Brain microvascular endothelial cell (primary cell): Measurements from ENCODE around the gene KIRREL3.

Experiments used
- DNase-seq: peaks from one replicate; pipeline ENCODE4 v3.0.0-alpha.2; 2020
- H3K27ac ChIP-seq: fragments of 250-450 bp; sonication (Bioruptor Pico); 2 replicates; pipeline ENCODE4 v1.5.1; 2020; ENCODE audit warnings: mild to moderate bottlenecking, moderate library complexity
- H3K27me3 ChIP-seq: fragments of 250-450 bp; sonication (Bioruptor Pico); replicated peaks from 2 replicates; pipeline ENCODE4 v1.5.1; 2020; ENCODE audit warnings: mild to moderate bottlenecking
- H3K36me3 ChIP-seq: fragments of 250-450 bp; sonication (Bioruptor Pico); replicated peaks from 2 replicates; pipeline ENCODE4 v1.5.1; 2020; ENCODE audit warnings: mild to moderate bottlenecking
- H3K4me3 ChIP-seq: 2 replicates; pipeline ENCODE4 v1.5.1; 2011; ENCODE audit warnings: low read depth, mild to moderate bottlenecking, control low read depth, low read length, moderate library complexity
- in situ Hi-C: cut with HindIII; loops from 2 replicates; pipeline ENCODE4 v1.10.0; 2017; ENCODE audit warnings: low sequenced_read_pairs, low pct_ligation_motif_present
- TF ChIP-seq, protein P1 (sequence below): IDR thresholded peaks from 2 replicates; pipeline ENCODE4 v1.5.1; 2011; ENCODE audit warnings: low read depth, mild to moderate bottlenecking, moderate library complexity, low read length, control low read depth, inconsistent platforms; ENCODE audit errors: missing control alignments

The KIRREL3 gene

DNA sequence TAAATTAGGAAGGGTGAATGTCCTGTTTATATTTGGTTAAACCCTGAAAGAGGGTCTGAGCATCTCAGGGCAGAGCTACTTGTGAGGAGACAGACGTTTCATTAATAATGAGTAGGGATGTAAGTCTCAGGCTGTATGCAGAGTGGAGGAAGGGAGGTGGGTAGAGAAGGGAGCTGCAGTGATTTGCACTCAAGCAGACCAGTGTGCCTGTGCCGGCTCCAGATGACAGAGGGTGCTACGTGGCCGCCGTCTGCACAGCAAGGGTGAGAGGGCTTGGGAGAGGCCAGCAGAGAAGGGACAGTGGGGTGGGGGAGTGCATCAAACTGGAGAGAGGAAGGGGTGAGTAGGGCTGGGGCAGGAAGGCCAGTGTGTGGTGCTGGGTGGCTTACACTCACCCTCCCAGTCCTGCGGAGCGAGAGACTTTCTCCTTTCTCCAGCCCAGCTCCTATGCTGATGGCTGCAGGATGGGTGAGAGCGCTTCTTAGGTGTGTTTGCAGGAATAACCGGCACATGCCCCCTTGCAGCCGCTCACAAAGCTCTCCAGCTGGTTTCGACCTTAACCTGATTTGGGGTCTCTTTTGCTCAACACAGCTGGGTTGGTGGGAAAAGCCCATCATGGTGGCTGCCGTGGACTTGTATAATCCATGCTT lies 514.5 kb downstream of the KIRREL3 start:
- Histone ChIP-seq H3K27me3 (no peaks in the 10 kb centered on the region), H3K4me3 (no peak overlapping the region), H3K36me3 (no peaks in the 10 kb centered on the region), H3K27ac (no peak overlapping the region)
- in situ Hi-C loops: no loop called here
- no peak for DNase-seq
- TF ChIP-seq, protein P1, sequence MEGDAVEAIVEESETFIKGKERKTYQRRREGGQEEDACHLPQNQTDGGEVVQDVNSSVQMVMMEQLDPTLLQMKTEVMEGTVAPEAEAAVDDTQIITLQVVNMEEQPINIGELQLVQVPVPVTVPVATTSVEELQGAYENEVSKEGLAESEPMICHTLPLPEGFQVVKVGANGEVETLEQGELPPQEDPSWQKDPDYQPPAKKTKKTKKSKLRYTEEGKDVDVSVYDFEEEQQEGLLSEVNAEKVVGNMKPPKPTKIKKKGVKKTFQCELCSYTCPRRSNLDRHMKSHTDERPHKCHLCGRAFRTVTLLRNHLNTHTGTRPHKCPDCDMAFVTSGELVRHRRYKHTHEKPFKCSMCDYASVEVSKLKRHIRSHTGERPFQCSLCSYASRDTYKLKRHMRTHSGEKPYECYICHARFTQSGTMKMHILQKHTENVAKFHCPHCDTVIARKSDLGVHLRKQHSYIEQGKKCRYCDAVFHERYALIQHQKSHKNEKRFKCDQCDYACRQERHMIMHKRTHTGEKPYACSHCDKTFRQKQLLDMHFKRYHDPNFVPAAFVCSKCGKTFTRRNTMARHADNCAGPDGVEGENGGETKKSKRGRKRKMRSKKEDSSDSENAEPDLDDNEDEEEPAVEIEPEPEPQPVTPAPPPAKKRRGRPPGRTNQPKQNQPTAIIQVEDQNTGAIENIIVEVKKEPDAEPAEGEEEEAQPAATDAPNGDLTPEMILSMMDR: no peak

DNA sequence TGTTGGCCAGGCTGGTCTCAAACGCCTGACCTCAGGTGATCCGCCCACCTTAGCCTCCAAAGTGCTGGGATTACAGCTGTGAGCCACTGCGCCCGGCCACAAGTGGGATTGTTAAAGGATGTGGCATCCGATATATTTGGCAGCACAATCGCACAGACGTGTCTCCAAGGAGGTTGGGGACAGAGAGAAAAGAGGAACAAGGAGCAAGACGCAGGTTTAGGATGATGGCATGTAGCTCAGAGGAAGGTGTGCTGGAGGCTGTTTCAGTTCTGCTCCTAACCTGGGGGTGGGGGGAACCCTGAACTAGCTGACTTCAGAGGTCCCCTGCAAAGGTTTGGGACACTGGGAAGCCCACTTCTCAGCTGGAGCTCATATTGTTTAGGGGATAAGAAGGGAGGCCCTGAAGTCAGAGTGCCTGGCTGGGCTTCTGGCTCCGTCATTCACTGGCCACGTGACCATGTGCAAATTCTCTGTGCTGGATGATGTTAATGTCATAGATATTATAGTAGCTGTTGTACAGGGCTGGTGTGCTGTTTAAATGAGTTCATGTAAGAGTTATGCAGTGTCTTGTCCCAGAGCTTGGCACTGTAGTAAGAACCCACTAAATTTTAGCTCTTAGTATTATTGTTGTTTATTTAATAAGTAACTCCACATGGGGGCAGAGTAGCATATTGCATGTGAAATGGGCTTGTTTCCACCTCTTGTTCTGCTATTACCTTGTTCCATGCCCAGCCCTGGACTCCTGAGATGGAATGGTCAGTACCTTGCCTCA lies 515.4 kb downstream of the KIRREL3 start:
- in situ Hi-C loops: no loop called here
- Histone ChIP-seq H3K36me3 (no peaks in the 10 kb centered on the region), H3K4me3 (no peak overlapping the region), H3K27ac (no peak overlapping the region), H3K27me3 (no peaks in the 10 kb centered on the region)
- TF ChIP-seq, protein P1: no peak
- DNase-seq: peak; percentile 2

DNA sequence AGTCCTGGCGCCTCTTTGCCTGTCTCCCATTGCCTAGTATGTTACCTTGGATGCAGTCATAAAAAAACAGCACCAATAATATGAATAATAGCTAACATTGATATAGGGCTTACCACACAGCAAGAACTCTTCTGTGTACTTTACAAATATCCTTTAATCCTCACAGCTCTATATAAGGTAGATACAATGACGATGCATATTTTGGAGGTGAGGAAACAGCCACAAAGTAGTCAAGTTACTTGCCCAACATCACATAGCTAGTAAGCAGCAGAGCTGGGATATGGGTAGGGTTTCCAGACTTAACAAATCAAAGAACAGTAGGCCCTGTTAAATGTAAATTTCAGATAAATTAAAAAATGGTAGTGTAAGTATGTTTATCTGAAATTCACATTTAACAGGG lies 516.3 kb downstream of the KIRREL3 start:
- no peaks in the 10 kb centered on the region for H3K36me3 ChIP-seq
- TF ChIP-seq, protein P1: no peak
- DNase-seq: no peak
- no peak overlapping the region for H3K27ac ChIP-seq
- no peak overlapping the region for H3K4me3 ChIP-seq
- H3K27me3 ChIP-seq: no peaks in the 10 kb centered on the region
- in situ Hi-C loops: no loop called here

DNA sequence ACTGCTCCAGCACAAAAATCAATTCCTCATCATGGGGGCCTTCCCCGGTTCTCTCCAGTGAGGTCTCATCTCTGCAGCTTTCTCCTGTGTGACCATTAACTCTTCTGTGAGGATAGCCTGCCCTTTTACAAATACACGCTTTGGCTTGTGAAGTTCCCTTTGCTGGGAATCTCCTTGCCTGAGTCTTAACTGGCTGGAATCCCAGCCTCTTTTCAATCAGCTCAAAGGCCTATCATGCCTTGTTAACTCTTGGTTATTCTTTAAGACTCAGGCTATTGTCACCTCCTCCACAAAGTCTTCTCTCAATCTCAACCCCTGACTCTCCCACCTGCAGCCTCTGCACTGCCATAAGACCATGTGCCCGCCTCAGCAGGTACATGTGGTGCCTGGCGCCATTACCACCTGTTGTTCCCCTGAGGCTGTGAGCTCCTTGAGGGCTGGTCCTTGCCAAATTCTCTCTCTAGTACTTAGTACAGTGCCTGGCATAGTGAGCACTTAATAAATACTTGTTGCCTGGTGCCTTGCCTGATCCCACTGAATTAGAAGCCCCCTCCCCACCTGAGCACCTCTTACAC lies 516.9 kb downstream of the KIRREL3 start:
- Histone ChIP-seq H3K27ac (no peak overlapping the region), H3K27me3 (no peaks in the 10 kb centered on the region), H3K4me3 (no peak overlapping the region), H3K36me3 (no peaks in the 10 kb centered on the region)
- TF ChIP-seq, protein P1: no peak
- in situ Hi-C loops: no loop called here
- no peak for DNase-seq

DNA sequence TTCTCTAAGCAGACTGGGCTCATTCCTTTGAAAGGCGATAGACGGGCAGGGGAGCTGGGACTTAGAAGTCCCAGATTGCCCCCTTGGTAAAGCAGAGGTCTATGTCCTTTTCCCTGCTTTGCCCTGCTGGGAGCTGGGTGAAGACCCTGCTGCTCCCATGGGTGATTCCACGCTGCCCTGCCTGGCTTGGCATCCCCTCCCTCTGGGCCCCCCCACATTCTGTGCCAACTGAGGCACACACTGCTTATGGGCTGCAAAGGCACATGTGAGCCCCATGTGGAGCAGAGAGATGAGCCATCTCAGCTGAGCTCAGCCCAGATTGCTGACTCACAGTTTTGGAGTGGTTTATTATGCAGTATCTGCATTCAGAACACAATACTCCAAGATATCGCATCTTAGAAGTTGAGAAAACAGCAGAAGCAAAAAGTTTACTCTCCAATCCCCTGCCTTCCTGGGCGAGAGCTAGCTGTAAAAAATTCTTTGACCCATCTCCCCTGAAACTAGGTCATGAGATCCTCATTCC lies 517.9 kb downstream of the KIRREL3 start:
- H3K36me3 ChIP-seq: no peaks in the 10 kb centered on the region
- H3K27me3 ChIP-seq: no peaks in the 10 kb centered on the region
- H3K4me3 ChIP-seq: no peak overlapping the region
- no peak for DNase-seq
- H3K27ac ChIP-seq: no peak overlapping the region
- TF ChIP-seq, protein P1: no peak
- in situ Hi-C loops: no loop called here
